Tibial nerve (tissue), 4 donors: ENCODE data around the gene SNRNP35.

Source experiments
- CTCF ChIP-seq, 5 experiments: fragments of 200-600 bp in 3 of 5; fragments of 450-650 bp in 2 of 5; sonication (generic) in 3 of 5; IDR thresholded peaks; one replicate each; pipeline ENCODE4 v1.5.1; 2016 to 2019; ENCODE audit warnings: antibody characterized with exemption in 5 of 5, mild to moderate bottlenecking in 3 of 5, moderate library complexity in 2 of 5
- EP300 ChIP-seq, 2 donors: sonication (generic); formaldehyde crosslinking; IDR thresholded peaks; one replicate each; pipeline ENCODE4 v1.6.1; 2017; ENCODE audit warnings: antibody characterized with exemption in 2 of 2, mild to moderate bottlenecking in 1 of 2
- POLR2A ChIP-seq, 2 donors: fragments of 450-650 bp; IDR thresholded peaks; one replicate each; pipeline ENCODE4 v1.6.1; 2017; ENCODE audit warnings: antibody characterized with exemption in 2 of 2, mild to moderate bottlenecking in 2 of 2, moderate library complexity in 2 of 2

- TF ChIP-seq CTCF (IDR thresholded peaks at IDR 0.05): no peak
- TF ChIP-seq POLR2A (IDR thresholded peaks at IDR 0.05): no peak
- no peak for TF ChIP-seq EP300 (IDR thresholded peaks at IDR 0.05)
These were observed 47.9 kb upstream of the SNRNP35 start for GRCh38 chr12:123410041-123410412.
